Endodermal cell (in vitro differentiated cells): ENCODE results near the gene CASZ1. TPM values are rescaled to one million over a fixed set of nuclear protein-coding genes. Genes with fewer than 3 reads are reported as not detected.
A peak's percentile ranks its signal among the peaks of the same experiment; 100 is the strongest.

ENCODE experiments used
- DNase-seq: peaks from one replicate; pipeline ENCODE4 v3.0.0-alpha.2; 2017
- H3K27ac ChIP-seq: 2 replicates; pipeline ENCODE4 v1.5.1; 2013; ENCODE audit warnings: mild to moderate bottlenecking, low read depth, low read length, moderate library complexity
- H3K27me3 ChIP-seq: 2 replicates; pipeline ENCODE4 v1.6.1; 2013; ENCODE audit warnings: mild to moderate bottlenecking, low read length, moderate library complexity; ENCODE audit not compliant: insufficient read depth, control insufficient read depth, poor library complexity, severe bottlenecking
- H3K36me3 ChIP-seq: 2 replicates; pipeline ENCODE4 v1.7.0; 2013; ENCODE audit warnings: mild to moderate bottlenecking, low read length, moderate library complexity; ENCODE audit not compliant: control insufficient read depth, insufficient read depth
- H3K4me1 ChIP-seq: one replicate; pipeline ENCODE4 v1.7.0; 2013; ENCODE audit warnings: low read length; ENCODE audit not compliant: control insufficient read depth, insufficient read depth
- H3K4me3 ChIP-seq: 2 replicates; pipeline ENCODE4 v1.5.1; 2013; ENCODE audit warnings: mild to moderate bottlenecking, low read length, moderate library complexity
- H3K9ac ChIP-seq: 2 replicates; pipeline ENCODE4 v1.6.1; 2013; ENCODE audit warnings: mild to moderate bottlenecking, low read length, moderate library complexity; ENCODE audit not compliant: poor library complexity, severe bottlenecking; ENCODE audit errors: extremely low read depth
- H3K9me3 ChIP-seq: 2 replicates; pipeline ENCODE4 v1.6.1; 2013; ENCODE audit warnings: mild to moderate bottlenecking, low read length, moderate library complexity; ENCODE audit not compliant: control insufficient read depth
- H3K27ac Mint-ChIP-seq: 2 replicates; pipeline ENCODE4 v1.8.0; 2020; ENCODE audit warnings: mixed read lengths
- H3K27me3 Mint-ChIP-seq: 2 replicates; pipeline ENCODE4 v1.8.0; 2021; ENCODE audit warnings: mild to moderate bottlenecking, mixed read lengths; ENCODE audit not compliant: insufficient read depth
- H3K36me3 Mint-ChIP-seq: 2 replicates; pipeline ENCODE4 v1.8.0; 2020; ENCODE audit warnings: low read depth, mixed read lengths
- H3K4me1 Mint-ChIP-seq: 2 replicates; pipeline ENCODE4 v1.8.0; 2020; ENCODE audit warnings: mixed read lengths
- H3K4me3 Mint-ChIP-seq: 2 replicates; pipeline ENCODE4 v1.8.0; 2020; ENCODE audit warnings: mild to moderate bottlenecking, moderate library complexity, mixed read lengths
- H3K9me3 Mint-ChIP-seq: 2 replicates; pipeline ENCODE4 v1.8.0; 2020; ENCODE audit warnings: mild to moderate bottlenecking, mixed read lengths
- WGBS, 2 experiments: methylation state at CpG; one replicate each; pipeline versions ENCODE4 v1.1.5 to v1.1.7; 2013; ENCODE audit warnings: missing lambda C conversion rate in 2 of 2, mixed read lengths in 1 of 2; ENCODE audit not compliant: insufficient coverage in 1 of 2, insufficient read length in 1 of 2; 5-methylcytosine and 5-hydroxymethylcytosine counted together
- total RNA-seq, 2 donors: library from RNA; stranded (reverse); fragmentation: NEBNext Ultra II Directional in 1 of 2; extraction: Animal tissue kit (Norgen Biotek cat#: 25700) in 1 of 2; gene quantifications; 2 replicates in 1 of 2; 3 replicates in 1 of 2; pipeline ENCODE4 v1.2.1, GENCODE V29; 2021
- TF ChIP-seq, protein P1 (sequence below): fragments of 200-600 bp; sonication (generic); conservative IDR thresholded peaks from 2 replicates; pipeline ENCODE4 v1.5.0; 2021; ENCODE audit warnings: antibody characterized with exemption, mild to moderate bottlenecking

Gene CASZ1
- total RNA-seq, 2 donors from 2014 or later, result 3.5 to 5.9 TPM

DNA sequence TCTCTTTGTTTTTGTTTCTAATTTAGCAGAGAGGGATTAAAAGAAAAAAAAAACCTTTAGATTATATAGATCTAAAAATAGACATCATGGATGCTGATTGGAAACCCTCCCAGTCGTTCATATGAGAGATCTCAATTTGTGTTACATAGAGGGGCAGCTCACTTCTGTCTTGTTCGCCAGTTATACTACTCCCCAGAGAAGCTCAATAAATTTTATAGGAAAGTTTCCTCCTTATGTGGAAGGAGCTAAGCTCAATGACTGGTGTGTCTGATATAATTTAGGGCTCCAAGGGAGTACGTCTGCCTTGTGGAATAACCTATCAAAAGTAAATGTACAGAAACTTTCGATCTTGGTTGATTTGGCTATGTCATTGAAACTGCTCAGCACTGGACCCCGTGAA lies 204.1 kb downstream of the CASZ1 start:
- TF ChIP-seq, protein P1, sequence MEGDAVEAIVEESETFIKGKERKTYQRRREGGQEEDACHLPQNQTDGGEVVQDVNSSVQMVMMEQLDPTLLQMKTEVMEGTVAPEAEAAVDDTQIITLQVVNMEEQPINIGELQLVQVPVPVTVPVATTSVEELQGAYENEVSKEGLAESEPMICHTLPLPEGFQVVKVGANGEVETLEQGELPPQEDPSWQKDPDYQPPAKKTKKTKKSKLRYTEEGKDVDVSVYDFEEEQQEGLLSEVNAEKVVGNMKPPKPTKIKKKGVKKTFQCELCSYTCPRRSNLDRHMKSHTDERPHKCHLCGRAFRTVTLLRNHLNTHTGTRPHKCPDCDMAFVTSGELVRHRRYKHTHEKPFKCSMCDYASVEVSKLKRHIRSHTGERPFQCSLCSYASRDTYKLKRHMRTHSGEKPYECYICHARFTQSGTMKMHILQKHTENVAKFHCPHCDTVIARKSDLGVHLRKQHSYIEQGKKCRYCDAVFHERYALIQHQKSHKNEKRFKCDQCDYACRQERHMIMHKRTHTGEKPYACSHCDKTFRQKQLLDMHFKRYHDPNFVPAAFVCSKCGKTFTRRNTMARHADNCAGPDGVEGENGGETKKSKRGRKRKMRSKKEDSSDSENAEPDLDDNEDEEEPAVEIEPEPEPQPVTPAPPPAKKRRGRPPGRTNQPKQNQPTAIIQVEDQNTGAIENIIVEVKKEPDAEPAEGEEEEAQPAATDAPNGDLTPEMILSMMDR, result no peak
- H3K36me3 Mint-ChIP-seq, result peaks cover 4% of the 10 kb centered on the region
- Histone ChIP-seq H3K9me3 (no peaks in the 10 kb centered on the region), H3K27me3 (no peaks in the 10 kb centered on the region), H3K27ac (no peak overlapping the region), H3K4me3 (no peak overlapping the region), H3K4me1 (peaks cover 4% of the 10 kb centered on the region), H3K9ac (no peak overlapping the region), H3K36me3 (no peaks in the 10 kb centered on the region)
- H3K27me3 Mint-ChIP-seq, result no peaks in the 10 kb centered on the region
- peaks cover 27% of the 10 kb centered on the region for H3K4me1 Mint-ChIP-seq
- no peak overlapping the region for H3K4me3 Mint-ChIP-seq
- WGBS, 2 experiments, result 77 to 87% methylated on average over 4 to 5 of the region's 5 CpGs
- no peak for DNase-seq
- no peaks in the 10 kb centered on the region for H3K9me3 Mint-ChIP-seq
- H3K27ac Mint-ChIP-seq, result peak overlapping the region; percentile 79

DNA sequence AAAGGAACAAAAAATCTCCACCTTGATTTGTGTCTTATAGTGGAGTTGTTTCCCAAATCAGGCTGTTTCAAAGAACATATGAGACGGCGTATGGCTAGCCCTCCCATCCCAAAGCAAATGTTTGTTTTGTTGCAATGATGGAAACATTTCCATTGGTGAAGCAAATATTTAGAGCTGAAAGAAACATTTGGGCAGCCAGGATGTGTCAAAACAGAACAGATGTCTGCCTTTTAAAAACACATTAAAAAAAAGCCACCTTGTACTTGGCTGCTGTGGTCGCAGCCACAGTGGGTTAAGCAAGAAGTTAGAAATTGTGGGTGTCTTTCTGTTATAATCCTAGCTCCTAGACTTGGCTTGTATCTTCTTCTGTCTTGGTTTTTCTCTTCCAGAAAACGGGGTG lies 205.4 kb downstream of the CASZ1 start:
- H3K4me1 ChIP-seq, result peaks cover 4% of the 10 kb centered on the region
- TF ChIP-seq, protein P1, result no peak

DNA sequence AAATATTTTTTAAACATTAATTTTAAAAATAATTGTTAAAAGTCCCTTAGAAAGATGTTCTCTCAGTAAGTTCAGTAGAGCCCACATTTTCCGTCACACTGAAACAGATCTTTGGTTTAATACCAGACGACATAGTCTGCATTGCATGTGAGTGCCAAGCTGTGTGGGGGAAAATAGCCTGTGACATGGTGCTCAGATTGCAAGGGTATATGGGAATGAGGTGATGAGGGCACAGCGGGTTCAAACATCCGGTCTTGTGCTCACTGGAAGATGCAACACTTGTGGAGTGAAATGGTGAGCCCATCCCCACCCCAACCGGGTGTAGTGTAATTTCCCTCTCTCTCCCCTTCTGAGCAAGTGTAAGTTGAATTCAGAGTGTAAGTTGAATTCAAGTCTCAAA lies 207.4 kb downstream of the CASZ1 start:
- H3K27ac ChIP-seq, result no peak overlapping the region
- H3K9me3 Mint-ChIP-seq, result no peaks in the 10 kb centered on the region

More for the DNA sequence above, 205.4 kb downstream of the CASZ1 start:
- WGBS, 2 experiments, result 73 to 83% methylated on average over 2 to 4 of the region's 4 CpGs
- no peaks in the 10 kb centered on the region for H3K36me3 ChIP-seq
- no peaks in the 10 kb centered on the region for H3K27me3 Mint-ChIP-seq
- H3K4me3 Mint-ChIP-seq, result no peak overlapping the region
- no peaks in the 10 kb centered on the region for H3K27me3 ChIP-seq
- no peak for DNase-seq
- no peak overlapping the region for H3K9ac ChIP-seq
- H3K36me3 Mint-ChIP-seq, result peaks cover 7% of the 10 kb centered on the region
- H3K9me3 Mint-ChIP-seq, result no peaks in the 10 kb centered on the region
- no peak overlapping the region for H3K4me3 ChIP-seq
- no peaks in the 10 kb centered on the region for H3K9me3 ChIP-seq
- peaks cover 27% of the 10 kb centered on the region for H3K4me1 Mint-ChIP-seq
- H3K27ac Mint-ChIP-seq, result no peak overlapping the region
- no peak overlapping the region for H3K27ac ChIP-seq

More for the DNA sequence above, 207.4 kb downstream of the CASZ1 start:
- peaks cover 9% of the 10 kb centered on the region for H3K9me3 ChIP-seq
- H3K4me1 ChIP-seq, result no peaks in the 10 kb centered on the region
- Mint-ChIP-seq H3K36me3 (peaks cover 12% of the 10 kb centered on the region), H3K27ac (no peak overlapping the region), H3K4me3 (no peak overlapping the region), H3K4me1 (peaks cover 11% of the 10 kb centered on the region), H3K27me3 (no peaks in the 10 kb centered on the region)
- no peaks in the 10 kb centered on the region for H3K36me3 ChIP-seq
- TF ChIP-seq, protein P1, result no peak
- H3K9ac ChIP-seq, result no peak overlapping the region
- no peak for DNase-seq
- H3K4me3 ChIP-seq, result no peak overlapping the region
- H3K27me3 ChIP-seq, result no peaks in the 10 kb centered on the region
- WGBS, 2 experiments, result 93 to 95% methylated on average over 2 to 5 of the region's 5 CpGs
